GM21528 (cell line): ENCODE data around the gene GABBR2.

Experiments used
- ATAC-seq: cut with Tn5 transposase; IDR thresholded peaks from one replicate; pipeline ENCODE4 v1.9.1; 2021; ENCODE audit warnings: mild to moderate bottlenecking, moderate library complexity; ENCODE audit not compliant: unreplicated experiment, low FRiP score

Gene GABBR2

DNA sequence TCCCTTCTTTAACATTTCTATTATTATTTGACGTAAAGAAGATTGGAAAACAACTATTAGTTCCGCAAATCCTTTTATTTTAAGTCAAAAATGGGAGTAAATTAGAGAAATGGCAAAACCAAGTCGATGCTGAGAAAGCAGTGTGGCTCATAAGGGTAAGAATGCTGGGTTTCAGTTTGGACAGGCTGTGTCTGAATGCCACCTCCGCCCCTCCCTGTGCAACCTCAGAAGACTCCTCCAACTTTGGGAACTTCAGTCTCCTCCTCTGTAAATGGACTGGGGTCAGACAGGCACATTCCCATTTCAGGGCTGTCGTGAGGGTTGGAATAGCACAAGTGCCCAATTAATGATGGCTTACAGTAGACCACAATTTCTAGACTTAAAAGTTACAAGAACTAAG, 154.0 kb downstream of the GABBR2 start:
- no peak for ATAC-seq

DNA sequence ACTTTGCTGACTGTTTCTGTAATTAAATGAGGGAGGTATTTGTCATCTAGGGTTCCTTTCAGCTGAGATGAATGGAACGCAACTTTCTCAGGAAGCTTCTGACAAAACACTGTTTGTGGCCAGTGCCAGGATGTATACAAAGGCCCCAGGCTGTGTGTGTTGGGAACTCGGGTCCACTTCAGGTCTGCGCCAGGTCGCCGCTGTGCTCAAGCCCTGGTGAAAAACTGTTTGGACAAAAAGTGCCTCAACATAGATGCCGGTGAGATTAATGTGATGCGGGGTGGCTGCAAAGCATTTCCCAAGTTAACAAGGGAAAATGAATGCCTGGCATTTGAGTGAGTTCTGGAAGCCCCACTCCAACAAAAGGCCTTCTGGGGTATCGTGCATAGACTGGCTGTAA, 156.4 kb downstream of the GABBR2 start:
- ATAC-seq, result no peak

DNA sequence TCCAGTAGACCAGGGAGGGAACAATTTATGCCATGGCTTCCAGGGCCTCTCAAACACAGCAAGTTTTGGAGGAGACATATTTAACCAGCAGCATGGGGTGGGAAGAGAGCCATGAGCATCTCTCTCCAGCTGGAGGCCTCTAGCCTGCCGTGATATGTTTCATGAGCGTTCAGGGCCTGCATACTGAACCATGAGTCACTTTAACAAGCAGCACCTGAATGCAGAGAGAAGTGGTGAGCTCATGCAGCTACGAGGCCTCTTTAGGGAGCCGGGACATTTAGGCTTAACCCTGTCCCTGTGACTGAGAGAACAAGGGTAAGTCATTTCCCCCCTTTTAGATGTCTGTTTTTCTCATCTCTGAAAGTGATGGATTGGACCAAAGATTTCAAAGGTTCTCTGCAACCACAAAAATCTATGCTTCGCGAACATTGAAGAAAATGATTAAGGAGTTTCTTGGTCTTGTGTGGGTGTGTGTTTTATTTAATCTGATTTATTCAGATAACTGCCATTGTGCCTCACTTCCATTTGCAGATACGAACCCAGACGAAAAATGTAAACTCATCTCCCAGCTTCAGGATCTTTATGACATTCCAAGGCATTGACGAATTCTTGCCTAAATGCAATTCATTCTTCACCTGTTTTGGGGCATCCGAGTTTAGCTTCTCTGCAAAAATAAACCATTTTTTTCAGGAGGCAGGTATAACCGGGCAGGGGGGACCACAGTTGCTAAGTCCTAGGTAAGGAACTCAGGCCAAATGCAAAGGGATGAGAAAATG, 157.0 kb downstream of the GABBR2 start:
- ATAC-seq, result no peak

DNA sequence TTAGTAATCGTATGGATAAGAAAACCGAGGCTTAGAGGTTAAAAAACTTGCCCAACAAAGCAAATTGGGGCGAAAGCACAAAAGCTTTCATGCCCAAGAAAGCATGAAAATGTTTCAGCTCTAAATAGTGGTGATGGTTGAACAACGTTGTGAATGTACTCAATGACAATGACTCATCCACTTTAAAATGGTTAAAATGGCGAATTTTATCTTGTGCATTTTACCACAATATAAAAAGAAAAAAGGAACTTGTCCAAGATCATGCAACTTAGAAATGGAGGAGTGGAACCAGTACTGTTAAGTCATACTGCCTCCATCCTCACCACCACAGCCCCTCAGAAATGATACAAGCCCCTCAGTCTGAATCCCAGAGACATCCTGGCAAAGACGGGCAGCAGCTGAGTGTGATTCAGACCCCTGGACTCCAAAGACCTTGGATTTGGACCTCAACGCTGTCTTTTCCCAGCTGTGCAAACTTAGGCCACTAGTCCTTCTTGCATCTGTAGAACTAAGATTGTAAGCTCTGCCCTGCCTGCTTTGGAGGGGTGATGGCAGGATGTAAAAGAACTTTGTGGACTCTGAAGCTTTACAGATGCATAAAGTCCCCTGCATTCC, 158.4 kb downstream of the GABBR2 start:
- no peak for ATAC-seq

DNA sequence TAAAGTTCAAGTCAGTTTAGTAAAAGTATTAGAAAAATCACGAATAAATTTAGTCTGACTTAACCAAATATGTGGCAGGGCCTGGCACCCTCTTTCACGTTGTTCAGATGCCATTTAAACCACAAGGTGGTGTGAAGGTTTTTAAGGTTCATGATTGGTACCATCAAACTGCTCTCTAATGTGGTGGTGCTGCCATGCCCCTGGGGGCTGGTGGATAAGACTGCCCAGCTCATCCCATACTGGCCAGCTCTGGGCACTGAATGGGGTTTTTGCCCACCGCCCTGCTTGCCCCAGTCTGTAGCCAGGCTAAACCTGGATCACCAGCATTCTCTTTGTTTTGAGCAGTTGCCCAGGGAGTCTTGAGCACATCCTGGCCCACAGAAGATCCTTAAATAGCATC, 159.3 kb downstream of the GABBR2 start:
- no peak for ATAC-seq

DNA sequence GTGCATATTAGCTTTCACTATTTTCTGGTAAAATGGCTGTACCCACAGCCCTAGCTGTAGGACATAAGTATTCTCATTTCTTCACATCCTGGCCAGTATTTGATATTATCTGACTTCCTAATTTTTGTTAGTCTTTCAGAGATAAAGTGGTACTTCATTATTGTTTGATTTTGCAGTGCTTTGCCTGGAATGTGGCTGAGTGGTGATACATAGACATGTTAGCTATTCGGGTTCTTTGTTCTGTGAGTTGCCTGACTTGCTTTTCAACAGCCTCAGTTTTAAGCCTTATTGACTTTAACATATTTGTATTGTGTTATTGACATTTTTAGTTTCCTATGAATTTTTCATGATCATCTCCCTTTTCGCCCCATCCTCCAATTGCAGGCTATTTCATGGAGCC, 161.1 kb downstream of the GABBR2 start:
- no peak for ATAC-seq

DNA sequence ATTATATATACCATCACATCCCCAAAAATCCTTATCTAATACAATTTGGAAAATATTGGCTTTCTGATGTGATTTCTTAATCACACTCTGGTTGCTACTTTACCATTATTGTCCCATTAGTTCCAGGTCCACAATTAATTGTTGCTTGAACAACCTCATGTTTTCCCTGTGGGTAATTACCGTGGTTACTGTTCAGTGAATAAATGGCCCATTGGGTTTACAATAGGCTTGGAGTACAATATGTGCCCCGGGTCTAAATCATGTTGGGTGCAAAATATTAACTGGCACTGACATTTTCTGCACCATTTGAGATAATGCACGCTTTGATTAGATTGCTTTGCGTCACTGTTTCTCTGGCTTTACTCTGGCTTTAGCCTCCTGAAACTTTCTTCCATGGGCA, 163.7 kb downstream of the GABBR2 start:
- ATAC-seq, result no peak

DNA sequence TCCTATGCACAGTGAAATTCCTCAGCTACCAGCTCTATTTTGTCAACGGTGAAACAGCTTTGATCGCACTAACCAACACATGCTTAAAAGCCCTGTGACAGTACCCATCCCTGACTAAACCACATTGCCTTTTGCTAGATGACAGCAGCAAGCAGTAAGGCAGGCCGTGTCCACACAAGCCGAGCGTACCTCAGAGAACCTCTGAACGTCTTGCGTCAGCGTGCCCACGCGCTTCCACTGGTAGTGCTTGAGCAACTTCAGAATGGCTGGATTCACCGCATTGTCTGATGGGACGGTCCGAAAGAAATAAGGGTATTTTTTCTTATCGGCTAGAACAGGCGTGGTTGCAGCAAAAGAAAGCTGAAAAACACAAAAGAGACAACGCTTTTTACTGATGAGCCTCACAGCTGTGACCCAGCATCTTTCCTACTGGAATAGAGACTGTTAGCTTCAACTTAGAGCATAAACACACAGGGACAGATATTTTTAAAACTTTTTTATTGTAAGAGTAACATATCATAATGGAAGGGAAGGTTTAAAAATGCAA, 167.0 kb downstream of the GABBR2 start:
- ATAC-seq, result no peak

DNA sequence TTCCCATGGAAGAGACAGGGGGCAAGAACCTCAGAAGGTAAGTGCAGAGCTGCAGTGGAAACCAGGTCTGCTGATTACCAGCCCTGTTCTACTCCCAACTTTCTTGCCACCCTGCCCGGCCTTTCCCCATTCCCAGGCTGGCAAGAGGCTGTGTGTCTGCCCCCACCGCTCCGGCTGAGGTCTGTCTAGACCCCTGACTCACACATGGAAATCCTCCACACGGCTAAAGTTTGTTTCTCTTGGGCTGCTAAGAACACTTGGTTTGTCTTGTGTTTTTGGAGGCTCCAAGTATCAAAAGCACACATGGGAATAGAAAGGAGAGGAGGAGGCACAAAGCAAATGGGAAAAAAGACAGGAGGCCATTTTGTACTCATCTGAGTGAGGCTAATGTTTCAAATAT, 168.3 kb downstream of the GABBR2 start:
- ATAC-seq, result no peak

DNA sequence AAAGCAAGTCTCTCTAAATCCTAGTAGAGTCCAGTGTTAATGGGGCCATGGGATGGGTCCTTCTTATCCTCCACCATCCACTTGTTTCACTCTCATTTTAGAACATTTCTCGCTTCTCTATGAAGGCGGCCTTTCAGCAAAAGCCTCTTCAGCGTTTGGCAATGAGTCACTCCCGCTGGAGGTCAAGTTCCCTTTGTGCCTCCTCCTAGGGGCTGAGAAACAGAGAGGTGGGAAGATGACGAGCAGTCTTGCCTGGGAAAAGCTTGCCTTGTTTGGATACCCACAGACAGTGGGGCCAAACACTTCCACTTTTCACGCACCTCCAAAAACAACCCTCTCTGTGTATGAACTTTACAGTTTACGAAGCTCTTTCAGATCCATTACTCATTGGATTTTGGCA, 168.8 kb downstream of the GABBR2 start:
- ATAC-seq, result no peak

DNA sequence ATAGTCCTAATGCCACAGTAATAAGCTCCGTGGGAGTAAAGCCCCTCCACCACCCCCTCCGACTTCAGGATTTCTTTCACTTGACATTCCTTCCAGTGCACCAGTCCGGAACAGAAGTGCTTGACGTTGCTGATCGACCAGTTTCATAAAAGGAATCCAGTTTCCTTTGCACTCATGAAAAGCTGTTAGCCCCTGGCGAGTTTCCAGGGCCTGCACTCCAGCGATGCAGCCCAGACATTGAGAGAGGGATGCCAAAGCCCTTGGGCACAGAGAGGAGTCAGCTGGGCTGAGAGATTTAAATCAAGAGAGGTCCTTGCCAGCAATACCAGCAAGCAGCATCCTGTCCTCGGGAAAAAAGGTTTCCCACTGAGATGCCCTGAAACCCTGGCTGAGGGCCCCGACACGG, 170.1 kb downstream of the GABBR2 start:
- no peak for ATAC-seq

DNA sequence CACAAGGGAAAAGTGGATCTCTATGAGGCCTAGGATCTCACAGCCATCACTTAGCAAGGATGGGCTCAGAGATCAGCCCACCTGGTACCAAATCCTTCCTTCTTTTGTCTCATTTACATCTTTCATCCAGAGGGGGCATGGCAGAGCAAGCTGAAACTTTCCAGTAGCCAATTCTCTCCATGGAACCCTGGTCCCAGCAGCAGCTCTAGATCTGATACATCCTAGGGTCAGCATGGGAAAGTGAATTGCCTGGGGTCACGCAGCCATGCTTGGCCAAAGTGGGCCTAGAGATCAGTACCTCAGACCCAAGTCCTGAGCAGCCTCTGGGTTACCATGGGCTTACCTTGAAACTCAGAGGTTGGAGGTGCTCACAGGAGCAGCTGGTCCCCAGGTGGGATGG, 170.5 kb downstream of the GABBR2 start:
- ATAC-seq, result no peak

DNA sequence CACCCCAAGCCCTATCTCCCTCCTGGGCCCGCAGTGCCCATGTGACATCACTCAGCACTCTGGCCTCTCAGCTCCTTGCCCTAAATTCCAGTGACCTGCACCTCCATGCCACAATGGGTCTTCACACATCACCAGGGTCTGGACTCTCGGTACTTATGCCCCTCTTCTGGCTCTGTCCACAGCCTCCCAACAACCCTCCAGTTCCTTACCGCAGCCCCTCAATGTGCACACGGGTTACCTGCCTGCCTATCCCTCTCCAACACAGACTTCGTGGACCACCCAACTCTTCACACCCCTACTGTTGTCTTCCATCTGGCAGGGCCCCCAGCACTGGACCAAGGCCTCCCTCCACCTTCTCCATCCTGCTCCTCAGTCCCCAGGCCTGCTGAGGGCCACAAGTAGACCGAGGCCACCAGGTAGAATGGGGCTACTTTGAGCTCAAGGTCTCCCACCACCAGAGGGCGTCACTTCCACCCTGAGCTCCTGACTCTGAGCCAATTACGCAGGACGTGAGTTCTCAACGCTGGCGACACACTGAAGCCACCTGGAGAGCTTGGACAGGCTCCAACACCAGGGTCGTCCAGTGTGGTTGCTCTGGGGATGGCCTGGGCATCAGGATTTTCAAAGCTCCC, 172.1 kb downstream of the GABBR2 start:
- ATAC-seq, result no peak

DNA sequence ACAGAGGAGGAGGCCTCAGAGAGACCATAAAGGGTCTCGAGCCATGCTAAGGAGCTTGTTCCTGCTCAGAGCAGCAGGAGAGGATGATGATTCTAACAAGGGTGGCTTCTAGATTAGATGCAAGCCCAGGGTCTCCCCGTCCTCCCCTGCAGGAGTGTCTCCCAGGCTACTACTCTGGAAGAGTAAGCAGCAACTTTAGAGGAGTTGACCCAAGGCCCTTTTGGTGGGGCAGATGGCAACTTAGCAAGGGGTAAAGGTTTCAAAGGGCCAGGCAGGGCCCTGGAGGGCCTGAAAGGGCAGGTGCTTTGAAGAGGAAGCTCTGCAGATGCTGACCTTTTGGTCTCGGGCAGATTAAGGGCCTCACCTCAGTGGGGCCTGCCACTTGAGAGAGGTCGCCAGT, 174.9 kb downstream of the GABBR2 start:
- ATAC-seq, result no peak

DNA sequence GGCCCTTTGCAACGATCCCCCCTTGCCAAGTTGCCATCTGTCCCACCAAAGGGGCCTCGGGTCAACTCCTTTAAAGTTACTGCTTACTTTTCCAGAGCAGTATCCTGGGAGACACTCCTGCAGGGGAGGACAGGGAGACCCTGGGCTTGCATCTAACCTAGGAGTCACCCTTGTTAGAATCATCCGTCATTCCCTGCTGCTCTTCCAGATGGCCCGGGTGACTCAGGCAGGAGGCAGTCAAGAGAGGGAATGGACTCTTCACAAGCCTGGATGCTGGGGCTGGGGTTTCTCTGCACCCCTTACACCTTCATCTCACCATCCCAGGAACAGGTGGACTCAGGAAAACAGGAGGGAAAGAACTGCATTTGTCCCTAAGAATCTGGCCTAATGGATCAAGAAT, 175.6 kb downstream of the GABBR2 start:
- no peak for ATAC-seq

DNA sequence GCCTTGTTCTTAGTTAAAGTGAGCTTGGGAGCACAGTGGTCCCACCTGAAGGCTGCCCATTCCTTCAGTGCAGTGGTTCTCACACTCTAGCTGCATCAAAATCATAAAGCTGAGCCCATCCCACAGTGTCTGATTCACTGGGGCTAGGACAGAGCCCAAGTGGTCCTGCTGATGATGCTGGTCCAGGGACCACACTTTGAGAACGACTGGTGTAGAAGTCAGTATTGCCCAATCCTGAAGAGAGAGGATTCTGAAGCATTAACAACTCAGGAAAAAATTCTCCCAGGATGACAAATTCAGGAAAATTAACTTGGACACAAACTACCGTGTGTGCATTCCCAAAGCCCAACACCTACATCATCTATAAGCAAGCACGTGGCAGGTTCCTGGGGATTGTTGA, 176.2 kb downstream of the GABBR2 start:
- no peak for ATAC-seq

DNA sequence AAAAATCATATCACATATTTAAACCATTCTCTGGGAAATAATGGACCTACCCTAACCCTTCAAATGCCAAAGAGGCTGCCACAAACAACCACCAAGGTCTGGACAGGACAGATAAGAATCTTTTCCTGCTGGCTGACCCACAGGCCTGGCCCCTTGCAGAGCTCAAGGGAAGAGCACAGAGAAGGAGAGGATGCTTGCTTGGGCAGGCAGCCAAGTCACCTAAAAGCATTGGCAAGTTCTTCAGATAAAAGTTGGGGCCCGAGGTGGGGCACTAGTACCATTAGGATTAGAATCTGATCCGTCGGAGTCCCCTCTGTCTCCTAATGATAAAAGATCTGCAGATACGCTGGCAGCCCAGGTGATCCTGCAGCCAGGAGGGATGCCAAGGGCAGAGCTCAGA, 176.6 kb downstream of the GABBR2 start:
- no peak for ATAC-seq

DNA sequence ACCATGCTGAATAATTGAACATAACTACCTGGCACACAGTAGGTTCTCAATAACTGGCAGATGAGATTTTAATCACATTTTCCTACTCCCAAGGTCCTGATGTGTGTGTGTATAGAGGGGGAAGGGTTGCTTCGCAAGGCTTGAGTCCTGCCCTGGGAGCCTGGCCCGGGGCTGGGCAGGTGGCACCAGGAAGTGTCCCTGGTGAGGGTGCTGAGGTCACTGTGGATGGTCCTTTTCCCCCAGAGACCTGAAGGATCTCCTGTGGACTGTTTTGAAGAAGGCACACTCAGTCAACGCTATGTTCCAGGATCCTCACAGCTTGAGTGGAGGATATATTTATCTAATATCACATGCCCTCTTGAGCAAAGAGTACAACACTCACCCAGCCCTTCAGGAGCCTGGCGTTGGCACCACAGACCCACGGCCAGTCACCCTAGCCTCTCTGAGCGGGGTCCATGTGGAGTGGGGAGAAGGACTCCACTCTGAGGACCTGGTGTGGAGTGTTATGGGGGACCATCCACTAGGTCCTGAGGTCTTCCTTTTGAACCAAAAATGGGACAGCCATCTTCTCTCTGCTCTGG, 177.8 kb downstream of the GABBR2 start:
- no peak for ATAC-seq

DNA sequence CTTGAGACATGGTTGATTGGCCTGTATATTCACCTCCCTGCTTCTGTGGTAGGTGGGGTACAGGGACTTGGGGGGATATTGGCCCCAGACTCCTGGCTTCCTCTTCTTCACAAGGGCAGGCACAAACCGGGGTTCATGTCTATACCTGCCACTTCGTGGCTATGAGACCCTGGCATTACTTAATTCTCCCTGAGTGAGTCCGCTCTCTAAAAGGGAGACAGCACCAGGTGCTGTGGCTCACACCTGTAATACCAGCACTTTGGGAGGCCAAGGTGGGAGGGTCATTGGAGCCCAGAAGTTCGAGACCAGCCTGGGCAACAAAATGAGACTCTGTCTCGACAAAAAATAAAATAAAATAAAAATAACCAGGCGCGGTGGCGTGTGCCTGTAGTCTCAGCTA, 178.5 kb downstream of the GABBR2 start:
- no peak for ATAC-seq

DNA sequence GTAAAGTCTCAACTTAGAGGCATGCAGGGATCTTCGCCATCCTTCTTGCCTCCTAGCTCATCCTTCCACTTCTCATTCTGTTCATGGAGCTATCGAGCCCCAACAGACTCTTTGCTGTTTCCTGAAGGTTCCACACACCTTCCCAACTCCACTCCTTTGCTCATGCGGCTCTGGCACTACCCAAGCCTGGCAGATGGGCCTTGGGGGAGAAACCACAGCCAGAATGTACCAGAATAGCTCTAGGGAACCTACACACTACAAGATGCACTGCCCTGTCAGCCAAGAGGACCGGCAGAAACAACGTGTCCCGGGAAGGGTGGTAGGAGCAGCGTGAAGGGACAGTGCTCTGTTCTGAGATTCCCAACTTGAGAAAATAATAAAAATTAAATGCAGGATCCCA, 178.9 kb downstream of the GABBR2 start:
- no peak for ATAC-seq

DNA sequence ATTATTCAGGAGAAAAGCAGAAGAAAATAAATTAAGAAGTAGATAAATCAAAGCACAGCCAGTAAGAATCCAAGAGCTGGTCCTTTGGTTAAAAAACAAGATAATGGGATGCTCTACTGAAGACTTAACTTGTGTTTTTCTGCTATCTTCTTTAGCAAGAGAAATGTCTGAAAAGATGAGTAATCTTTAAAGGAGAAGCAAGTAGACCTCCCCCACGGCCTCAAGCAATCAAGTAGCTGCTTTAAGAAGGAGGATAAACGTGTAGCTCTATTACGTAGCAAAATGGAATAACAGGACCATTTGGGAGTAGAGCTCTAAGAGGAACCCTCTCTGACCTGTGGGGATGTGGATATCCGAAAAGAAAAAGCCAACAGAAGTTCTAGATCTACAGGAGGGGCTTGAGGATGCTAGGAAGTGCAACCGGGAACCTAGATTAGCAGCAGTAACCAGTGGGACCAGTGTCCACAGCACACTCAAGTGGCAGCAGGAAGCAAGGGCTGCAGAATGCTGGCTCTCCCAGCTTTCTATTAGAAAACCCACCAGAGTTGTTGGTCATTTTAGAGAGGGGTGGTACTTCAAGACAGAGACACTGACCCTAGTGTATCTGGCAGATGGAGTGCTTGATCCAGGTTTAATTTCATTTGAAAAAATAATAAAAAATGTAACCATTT, 185.4 kb downstream of the GABBR2 start:
- ATAC-seq, result no peak
